H1 (cell line): ENCODE measurements around the gene MRPL34. TPM values are rescaled to one million over a fixed set of nuclear protein-coding genes. Genes with fewer than 3 reads are reported as not detected.

Experiments used
- CTCF ChIA-PET: fragments of 300-600 bp; sonication (Branson Sonifier 250); formaldehyde crosslinking; loops from one replicate; lab custom pipeline; 2021; ENCODE audit not compliant: partially characterized antibody; lab: Charles Lee
- POLR2A ChIA-PET: fragments of 300-600 bp; sonication (Branson Sonifier 250); formaldehyde crosslinking; loops from one replicate; lab custom pipeline; 2021; ENCODE audit warnings: inconsistent platforms; ENCODE audit not compliant: partially characterized antibody; lab: Charles Lee
- DNase-seq, 2 experiments: peaks; one replicate each; pipeline versions ENCODE4 v3.0.0 to v3.0.0-alpha.2; 2010 to 2022; ENCODE audit warnings: low spot score in 2 of 2, low read depth in 1 of 2, mixed read lengths in 1 of 2
- FAIRE-seq: peaks from 2 replicates; lab custom pipeline; 2011; peaks lifted over from hg19 to GRCh38; lab: Jason Lieb, UNC
- H2AFZ ChIP-seq: 2 replicates; pipeline ENCODE4 v1.8.1; 2012; ENCODE audit warnings: low read length, inconsistent platforms
- H2AK5ac ChIP-seq: 2 replicates; pipeline ENCODE4 v1.6.1; 2013; ENCODE audit warnings: low read depth, low read length
- H2BK120ac ChIP-seq: replicated peaks from 2 replicates; pipeline ENCODE3; 2013; ENCODE audit warnings: low read depth, low read length, inconsistent platforms
- H2BK12ac ChIP-seq: 2 replicates; pipeline ENCODE4 v1.6.1; 2013; ENCODE audit warnings: low read depth, low read length
- H2BK15ac ChIP-seq: 2 replicates; pipeline ENCODE4 v1.6.1; 2013; ENCODE audit warnings: low read length
- H2BK20ac ChIP-seq: 2 replicates; pipeline ENCODE4 v1.6.1; 2013; ENCODE audit warnings: low read length
- H2BK5ac ChIP-seq: 2 replicates; pipeline ENCODE4 v1.6.1; 2013; ENCODE audit warnings: low read depth, low read length
- H3K14ac ChIP-seq: 2 replicates; pipeline ENCODE4 v1.6.1; 2013; ENCODE audit warnings: inconsistent platforms; ENCODE audit not compliant: insufficient read length
- H3K18ac ChIP-seq: 2 replicates; pipeline ENCODE4 v1.6.1; 2013; ENCODE audit warnings: low read length; ENCODE audit errors: extremely low read depth
- H3K23ac ChIP-seq: 2 replicates; pipeline ENCODE4 v1.6.1; 2013; ENCODE audit warnings: inconsistent platforms; ENCODE audit not compliant: insufficient read length
- H3K23me2 ChIP-seq: 2 replicates; pipeline ENCODE4 v1.6.1; 2013; ENCODE audit warnings: low read depth, low read length
- H3K27ac ChIP-seq: 2 replicates; pipeline ENCODE4 v1.6.1; 2011; ENCODE audit warnings: low read depth, low read length, inconsistent platforms
- H3K27me3 ChIP-seq, 4 experiments: replicated peaks in 1 of 4; 1 replicate in 1 of 4; 2 replicates in 3 of 4; pipeline versions ENCODE4 v1.6.1 to v1.8.1; 2011 to 2013; ENCODE audit warnings: low read length in 3 of 4, mild to moderate bottlenecking in 3 of 4, inconsistent platforms in 2 of 4, mixed read lengths in 2 of 4, moderate library complexity in 1 of 4; ENCODE audit not compliant: control insufficient read depth in 3 of 4, insufficient read depth in 3 of 4; ENCODE audit errors: extremely low read depth in 1 of 4
- H3K36me3 ChIP-seq, 4 experiments: 2 replicates each; pipeline versions ENCODE4 v1.6.1 to v1.8.1; 2011 to 2013; ENCODE audit warnings: mild to moderate bottlenecking in 4 of 4, low read length in 3 of 4, moderate library complexity in 2 of 4, control low read depth in 1 of 4, inconsistent platforms in 1 of 4; ENCODE audit not compliant: insufficient read depth in 4 of 4, control insufficient read depth in 2 of 4
- H3K4ac ChIP-seq: replicated peaks from 2 replicates; pipeline ENCODE3; 2013; ENCODE audit warnings: low read length, low read depth, mixed read lengths, inconsistent platforms; ENCODE audit not compliant: insufficient read length
- H3K4me1 ChIP-seq, 4 experiments: replicated peaks in 1 of 4; 1 replicate in 1 of 4; 2 replicates in 3 of 4; pipeline versions ENCODE4 v1.6.1 to v1.8.1; 2011 to 2013; ENCODE audit warnings: low read length in 3 of 4, inconsistent platforms in 2 of 4, mixed read lengths in 1 of 4; ENCODE audit not compliant: insufficient read depth in 4 of 4, control insufficient read depth in 3 of 4
- H3K4me2 ChIP-seq, 2 experiments: 2 replicates each; pipeline versions ENCODE4 v1.6.1 to v1.8.1; 2011 to 2013; ENCODE audit warnings: low read depth in 2 of 2, low read length in 2 of 2, control low read depth in 1 of 2, inconsistent platforms in 1 of 2, mild to moderate bottlenecking in 1 of 2; ENCODE audit not compliant: insufficient read depth in 1 of 2
- H3K4me3 ChIP-seq, 4 experiments: fragments of 200-600, 300-600 bp in 1 of 4; sonication (generic), shearing (Covaris generic), sonication (Bioruptor Twin) in 1 of 4; 2 replicates each; pipeline versions ENCODE4 v1.5.1 to v1.8.1; 2011 to 2016; ENCODE audit warnings: low read length in 4 of 4, low read depth in 3 of 4, control low read depth in 2 of 4, inconsistent platforms in 2 of 4, mild to moderate bottlenecking in 2 of 4, mixed read lengths in 1 of 4, moderate library complexity in 1 of 4; ENCODE audit not compliant: insufficient read depth in 2 of 4; ENCODE audit errors: extremely low read depth in 1 of 4
- H3K56ac ChIP-seq: replicated peaks from 2 replicates; pipeline ENCODE3; 2013; ENCODE audit warnings: low read depth, mild to moderate bottlenecking, mixed read lengths, low read length, inconsistent platforms; ENCODE audit not compliant: insufficient read length
- H3K79me1 ChIP-seq: 2 replicates; pipeline ENCODE4 v1.6.1; 2013; ENCODE audit warnings: low read depth, low read length, control low read depth
- H3K79me2 ChIP-seq, 2 experiments: 2 replicates each; pipeline versions ENCODE4 v1.6.1 to v1.8.1; 2012 to 2013; ENCODE audit warnings: low read length in 2 of 2, mild to moderate bottlenecking in 2 of 2, inconsistent platforms in 1 of 2; ENCODE audit not compliant: insufficient read depth in 2 of 2, control insufficient read depth in 1 of 2
- H3K9ac ChIP-seq, 4 experiments: replicated peaks in 1 of 4; 1 replicate in 1 of 4; 2 replicates in 3 of 4; pipeline versions ENCODE4 v1.6.1 to v1.8.1; 2011 to 2013; ENCODE audit warnings: low read depth in 3 of 4, low read length in 3 of 4, control low read depth in 2 of 4, mild to moderate bottlenecking in 2 of 4, moderate library complexity in 2 of 4, inconsistent platforms in 1 of 4; ENCODE audit errors: extremely low read depth in 1 of 4
- H3K9me3 ChIP-seq, 2 experiments: 2 replicates each; pipeline versions ENCODE4 v1.6.1 to v1.8.1; 2012 to 2013; ENCODE audit warnings: mild to moderate bottlenecking in 2 of 2, moderate library complexity in 2 of 2, control low read depth in 1 of 2, inconsistent platforms in 1 of 2, low read depth in 1 of 2, low read length in 1 of 2, mixed read lengths in 1 of 2; ENCODE audit not compliant: insufficient read depth in 2 of 2
- H4K20me1 ChIP-seq, 2 experiments: replicated peaks in 1 of 2; 2 replicates each; pipeline versions ENCODE3 to v1.8.1; 2011 to 2013; ENCODE audit warnings: inconsistent platforms in 2 of 2, low read length in 2 of 2, mild to moderate bottlenecking in 1 of 2; ENCODE audit not compliant: insufficient read depth in 2 of 2, control insufficient read depth in 1 of 2
- H4K5ac ChIP-seq: 2 replicates; pipeline ENCODE4 v1.6.1; 2013; ENCODE audit warnings: low read length, low read depth, mixed read lengths, inconsistent platforms; ENCODE audit not compliant: insufficient read length
- H4K8ac ChIP-seq: 2 replicates; pipeline ENCODE4 v1.8.0; 2013; ENCODE audit warnings: mild to moderate bottlenecking, moderate library complexity, low read length, inconsistent platforms; ENCODE audit not compliant: insufficient read depth; ENCODE audit errors: extremely low read depth
- H4K91ac ChIP-seq: replicated peaks from 2 replicates; pipeline ENCODE3; 2013; ENCODE audit warnings: low read length, mixed read lengths, inconsistent platforms; ENCODE audit not compliant: insufficient read length
- CEBPB ChIP-seq: IDR thresholded peaks from 2 replicates; pipeline ENCODE4 v1.6.1; 2012; ENCODE audit warnings: low read depth, low read length
- KDM4A ChIP-seq: IDR thresholded peaks from one replicate; pipeline ENCODE4 v1.7.1; 2012; ENCODE audit warnings: low read depth, mild to moderate bottlenecking, moderate library complexity, low read length, inconsistent platforms; ENCODE audit not compliant: severe bottlenecking
- KDM5A ChIP-seq: fragments of 200-600 bp; IDR thresholded peaks from 2 replicates; pipeline ENCODE4 v1.7.1; 2012; ENCODE audit warnings: mild to moderate bottlenecking, low read length, inconsistent platforms, mixed read lengths
- NANOG ChIP-seq: IDR thresholded peaks from 2 replicates; pipeline ENCODE4 v1.6.1; 2011; ENCODE audit warnings: low read length, low read depth, mild to moderate bottlenecking, inconsistent platforms; ENCODE audit not compliant: insufficient read depth, poor library complexity, severe bottlenecking
- SAP30 ChIP-seq: fragments of 300-600 bp; sonication (generic); IDR thresholded peaks from 2 replicates; pipeline ENCODE4 v1.7.1; 2012; ENCODE audit warnings: low read length, moderate library complexity, mild to moderate bottlenecking, inconsistent platforms; ENCODE audit not compliant: insufficient read depth, insufficient replicate concordance
- TEAD4 ChIP-seq: IDR thresholded peaks from 2 replicates; pipeline ENCODE4 v1.6.1; 2012; ENCODE audit warnings: low read depth, low read length, inconsistent platforms, mixed read lengths
- ZNF274 ChIP-seq: IDR thresholded peaks from 2 replicates; pipeline ENCODE4 v1.7.0; 2012; ENCODE audit warnings: low read length, borderline replicate concordance; ENCODE audit errors: extremely low read depth
- WGBS, 2 experiments: shearing (Covaris generic) in 1 of 2; methylation state at CpG; one replicate each; pipeline versions ENCODE4 v1.1.6 to v1.1.7; 2013 to 2015; ENCODE audit warnings: low lambda C conversion rate in 2 of 2, mixed read lengths in 2 of 2, inconsistent platforms in 1 of 2, low coverage in 1 of 2, missing lambda C conversion rate in 1 of 2; ENCODE audit not compliant: insufficient replicate concordance in 2 of 2, insufficient coverage in 1 of 2, insufficient read length in 1 of 2; ENCODE audit errors: extremely low coverage in 1 of 2, missing lambda C conversion rate in 1 of 2; 5-methylcytosine and 5-hydroxymethylcytosine counted together
- polyA plus RNA-seq, 7 experiments: library from polyadenylated mRNA; depleted of rRNA in 3 of 7; stranded (reverse) in 5 of 7; unstranded in 2 of 7; fragments of >200 nt in 5 of 7; fragments of 200-250 nt in 2 of 7; gene quantifications; 1 replicate in 5 of 7; 2 replicates in 1 of 7; 4 replicates in 1 of 7; pipeline versions ENCODE4 v1.2.1 to v1.2.3, GENCODE V29; 2011 to 2013; ENCODE audit warnings: missing spikeins in 2 of 7, mixed read lengths in 2 of 7
- total RNA-seq: library from RNA; stranded (reverse); fragmentation: NEBNext Ultra II Directional; extraction: Animal tissue kit (Norgen Biotek cat#: 25700); gene quantifications from 2 replicates; pipeline ENCODE4 v1.2.1, GENCODE V29; 2021
- TF ChIP-seq, protein P1 (sequence below), 3 experiments: IDR thresholded peaks; 1 replicate in 2 of 3; 2 replicates in 1 of 3; pipeline versions ENCODE4 v1.5.1 to v1.6.1; 2011; ENCODE audit warnings: low read length in 3 of 3, mild to moderate bottlenecking in 3 of 3, inconsistent platforms in 2 of 3, low read depth in 1 of 3, moderate library complexity in 1 of 3; ENCODE audit not compliant: insufficient read depth in 1 of 3; ENCODE audit errors: control extremely low read depth in 1 of 3
- TF ChIP-seq, protein P2 (sequence below): IDR thresholded peaks from 2 replicates; pipeline ENCODE4 v1.6.1; 2011; ENCODE audit warnings: low read length, improper control_type of control experiment

MRPL34 gene
- total and polyA plus RNA-seq, 2 of the 8 experiments (the other 6 are each of a cell fraction or from before 2014, with no cell fraction given): 91.9 to 99.6 TPM

DNA sequence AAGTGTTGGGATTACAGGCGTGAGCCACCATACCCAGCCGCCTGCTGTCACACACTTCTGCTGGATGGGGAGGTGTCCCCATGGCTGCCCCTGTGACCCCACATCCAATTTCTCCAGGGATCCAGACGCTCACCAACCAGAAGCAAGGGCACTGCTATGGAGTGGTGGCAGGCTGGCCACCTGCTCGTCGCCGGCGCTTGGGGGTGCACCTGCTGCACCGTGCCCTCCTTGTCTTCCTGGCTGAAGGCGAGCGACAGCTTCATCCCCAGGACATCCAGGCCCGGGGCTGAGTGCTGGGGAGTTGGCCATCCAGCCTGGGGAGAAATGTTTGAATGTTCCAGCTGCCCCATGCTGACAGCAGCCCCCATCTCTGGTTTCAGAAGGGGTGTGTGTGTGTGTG, 19.4 kb upstream of the MRPL34 start:
- 92% methylated on average over 9 of the region's 11 CpGs; no CpG with 5 or more reads in 1 of the 2 experiments for WGBS, 2 experiments
- H3K79me2 ChIP-seq: no peaks in the 10 kb centered on the region
- TF ChIP-seq ZNF274 (no peak), KDM4A (no peak), NANOG (no peak), KDM5A (no peak), SAP30 (no peak), TEAD4 (no peak), CEBPB (no peak)
- TF ChIP-seq, protein P1, sequence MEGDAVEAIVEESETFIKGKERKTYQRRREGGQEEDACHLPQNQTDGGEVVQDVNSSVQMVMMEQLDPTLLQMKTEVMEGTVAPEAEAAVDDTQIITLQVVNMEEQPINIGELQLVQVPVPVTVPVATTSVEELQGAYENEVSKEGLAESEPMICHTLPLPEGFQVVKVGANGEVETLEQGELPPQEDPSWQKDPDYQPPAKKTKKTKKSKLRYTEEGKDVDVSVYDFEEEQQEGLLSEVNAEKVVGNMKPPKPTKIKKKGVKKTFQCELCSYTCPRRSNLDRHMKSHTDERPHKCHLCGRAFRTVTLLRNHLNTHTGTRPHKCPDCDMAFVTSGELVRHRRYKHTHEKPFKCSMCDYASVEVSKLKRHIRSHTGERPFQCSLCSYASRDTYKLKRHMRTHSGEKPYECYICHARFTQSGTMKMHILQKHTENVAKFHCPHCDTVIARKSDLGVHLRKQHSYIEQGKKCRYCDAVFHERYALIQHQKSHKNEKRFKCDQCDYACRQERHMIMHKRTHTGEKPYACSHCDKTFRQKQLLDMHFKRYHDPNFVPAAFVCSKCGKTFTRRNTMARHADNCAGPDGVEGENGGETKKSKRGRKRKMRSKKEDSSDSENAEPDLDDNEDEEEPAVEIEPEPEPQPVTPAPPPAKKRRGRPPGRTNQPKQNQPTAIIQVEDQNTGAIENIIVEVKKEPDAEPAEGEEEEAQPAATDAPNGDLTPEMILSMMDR (IDR thresholded peaks at IDR 0.05; ENCODE audit: control extremely low read depth in 1 of 3, insufficient read depth in 1 of 3, low read depth in 1 of 3, low read length in 3 of 3): no peak
- TF ChIP-seq, protein P2, sequence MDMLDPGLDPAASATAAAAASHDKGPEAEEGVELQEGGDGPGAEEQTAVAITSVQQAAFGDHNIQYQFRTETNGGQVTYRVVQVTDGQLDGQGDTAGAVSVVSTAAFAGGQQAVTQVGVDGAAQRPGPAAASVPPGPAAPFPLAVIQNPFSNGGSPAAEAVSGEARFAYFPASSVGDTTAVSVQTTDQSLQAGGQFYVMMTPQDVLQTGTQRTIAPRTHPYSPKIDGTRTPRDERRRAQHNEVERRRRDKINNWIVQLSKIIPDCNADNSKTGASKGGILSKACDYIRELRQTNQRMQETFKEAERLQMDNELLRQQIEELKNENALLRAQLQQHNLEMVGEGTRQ: no peak

More for the DNA sequence above, 19.4 kb upstream of the MRPL34 start:
- no peak overlapping the region for H4K5ac ChIP-seq
- no peak overlapping the region for H3K18ac ChIP-seq
- H2BK20ac ChIP-seq: no peak overlapping the region
- H3K14ac ChIP-seq: no peak overlapping the region
- H3K4me3 ChIP-seq: no peak overlapping the region
- ChIA-PET CTCF (interaction anchor here (0.6 to 2.3 kb wide), 4 partner anchors 26 to 180 kb away, joined by 3 to 13 read pairs (median 4); no protein-coding TSS in a partner anchor), POLR2A (interaction anchor here (0.7 to 1.4 kb wide), 3 partner anchors 19 to 52 kb away, joined by 3 to 4 read pairs (median 3); partner anchors contain the start of gene BABAM1)
- no peak overlapping the region for H3K56ac ChIP-seq
- peaks cover 0 to 1% of the 10 kb centered on the region in 2 experiments for H4K20me1 ChIP-seq
- H3K4ac ChIP-seq: no peak overlapping the region
- peaks cover 0 to 3% (median 0%) of the 10 kb centered on the region in 4 experiments; a peak in 3 of 7 replicates for H3K27me3 ChIP-seq
- H3K27ac ChIP-seq: no peak overlapping the region
- peaks cover 0 to 6% of the 10 kb centered on the region in 2 experiments; a peak in 1 of 4 replicates for H3K9me3 ChIP-seq
- no peak overlapping the region for H2BK120ac ChIP-seq
- no peaks in the 10 kb centered on the region; the same call in 1 of the 2 replicates for H3K79me1 ChIP-seq
- H2BK12ac ChIP-seq: no peak overlapping the region
- H3K4me2 ChIP-seq: no peak overlapping the region
- peaks cover 0 to 3% (median under 1%) of the 10 kb centered on the region in 4 experiments; a peak in 3 of 7 replicates for H3K4me1 ChIP-seq
- no peak for DNase-seq
- no peaks in the 10 kb centered on the region; the same call in 1 of the 2 replicates for H3K23me2 ChIP-seq
- no peak overlapping the region for H3K23ac ChIP-seq
- H3K9ac ChIP-seq: no peak overlapping the region
- H2AK5ac ChIP-seq: no peak overlapping the region
- H3K36me3 ChIP-seq: no peaks in the 10 kb centered on the region
- no peak overlapping the region for H4K8ac ChIP-seq
- no peak overlapping the region for H4K91ac ChIP-seq
- H2BK5ac ChIP-seq: no peak overlapping the region
- FAIRE-seq: no peak
- H2BK15ac ChIP-seq: no peak overlapping the region
- H2AFZ ChIP-seq: no peak overlapping the region
